Epidermal melanocyte (primary cell): ENCODE measurements around the gene LUZP4.
"Not testable (repeated sequence)": the region's sequence is repeated elsewhere in the genome, so short reads cannot be mapped to it uniquely, and the experiment has no call there.

Source experiments
- DNase-seq: peaks from one replicate; pipeline ENCODE4 v3.0.0; 2011; ENCODE audit warnings: low spot score; ENCODE audit not compliant: insufficient read length

LUZP4 gene

DNA sequence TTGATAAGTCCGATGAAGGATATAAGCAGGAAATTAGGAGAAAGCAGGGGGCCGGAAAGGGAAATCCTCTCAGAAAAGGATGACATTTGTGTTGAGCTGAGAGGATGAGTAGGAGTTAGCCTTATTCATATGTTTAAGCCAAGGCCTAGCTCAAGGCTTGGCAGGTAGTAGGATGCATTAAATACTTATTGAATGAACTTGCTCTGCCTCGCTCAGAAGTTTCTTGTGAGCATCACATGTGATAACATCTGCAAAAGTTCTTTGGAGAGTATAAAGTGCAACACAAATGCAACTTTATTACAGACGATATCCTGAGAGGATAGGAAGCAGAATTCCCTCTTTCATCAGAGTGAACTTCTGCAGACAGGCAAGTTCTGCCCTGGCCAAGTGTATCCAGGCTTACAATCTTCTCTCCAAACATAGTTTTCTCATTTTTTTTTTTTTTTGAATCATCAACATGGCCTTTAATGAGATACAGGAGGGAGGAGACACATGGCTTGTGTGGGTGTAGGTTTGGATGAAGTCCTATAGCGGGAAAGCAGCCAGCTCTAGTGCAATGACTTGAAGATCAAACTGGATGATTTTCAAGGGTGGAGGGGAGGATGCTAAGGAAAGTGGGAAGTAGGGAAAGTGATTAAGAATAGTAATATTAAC, 48.1 kb downstream of the LUZP4 start:
- DNase-seq, result no peak

DNA sequence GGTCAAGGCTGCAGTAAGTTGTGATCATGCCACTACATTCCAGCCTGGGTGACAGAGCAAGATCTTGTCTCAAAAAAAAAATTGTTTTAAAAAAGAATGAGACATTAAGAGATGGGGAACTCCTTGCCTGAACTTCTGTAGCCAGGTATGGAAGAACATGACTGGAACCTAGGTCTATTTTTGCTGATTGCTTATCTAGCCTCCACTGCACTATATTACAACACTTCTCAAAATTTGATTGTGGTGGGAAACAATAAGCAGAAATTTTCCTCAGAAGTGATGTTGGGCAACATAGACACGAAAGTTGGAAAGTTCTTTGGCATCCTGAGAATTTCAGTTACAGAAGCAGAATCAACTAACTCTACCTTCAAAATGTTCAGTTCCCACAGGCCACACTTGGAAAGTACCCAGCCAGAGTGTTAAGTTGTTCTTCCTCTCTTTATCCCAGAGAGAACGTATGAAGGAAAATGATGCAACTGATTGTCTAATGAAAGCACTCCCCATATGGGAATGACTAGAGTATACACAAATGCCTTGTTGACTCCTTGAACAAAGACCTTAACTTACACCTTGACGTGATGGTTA, 50.0 kb downstream of the LUZP4 start:
- DNase-seq, result no peak

DNA sequence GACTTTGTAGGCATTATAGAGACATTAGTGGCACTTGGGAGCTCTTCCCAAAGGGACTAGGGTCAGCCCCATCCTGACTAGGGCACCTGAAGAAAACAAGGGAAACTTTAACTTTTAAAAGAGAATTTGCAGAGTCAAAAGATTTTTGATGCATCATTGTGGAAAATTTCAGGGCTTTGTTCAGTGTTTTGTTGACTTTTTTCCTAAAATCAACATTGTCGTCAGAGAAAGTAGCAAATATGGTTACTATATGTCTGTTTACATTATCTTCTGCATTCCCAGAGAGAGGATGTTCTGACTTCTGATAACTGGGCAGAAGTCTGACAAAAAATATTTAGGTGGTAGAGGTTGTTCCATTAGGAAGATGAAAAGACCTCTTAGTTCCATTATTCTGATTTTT, 51.9 kb downstream of the LUZP4 start:
- no peak for DNase-seq

- DNase-seq, result peak; percentile 85
Measured at GRCh38 chrX:115344885-115345614, 55.5 kb downstream of the LUZP4 start.

DNA sequence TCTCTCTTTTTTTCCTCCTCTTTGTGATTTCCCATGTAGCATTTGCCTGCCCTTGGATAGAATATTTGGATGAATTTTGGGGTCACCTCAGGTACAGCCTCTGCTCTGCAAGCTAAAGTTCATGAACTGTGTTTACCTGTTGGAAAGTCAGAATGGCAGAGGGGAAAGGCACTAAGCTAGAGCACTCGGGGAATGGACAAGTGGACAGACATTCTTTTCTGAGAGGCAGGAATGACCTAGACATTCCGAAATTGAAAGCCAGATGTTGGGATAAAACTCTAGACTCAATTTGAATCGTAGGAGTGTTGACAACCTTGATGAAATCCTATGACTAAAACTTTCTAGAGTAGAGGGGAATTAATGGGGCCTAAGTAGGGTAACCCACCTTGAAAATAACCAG, 56.1 kb downstream of the LUZP4 start:
- no peak for DNase-seq

DNA sequence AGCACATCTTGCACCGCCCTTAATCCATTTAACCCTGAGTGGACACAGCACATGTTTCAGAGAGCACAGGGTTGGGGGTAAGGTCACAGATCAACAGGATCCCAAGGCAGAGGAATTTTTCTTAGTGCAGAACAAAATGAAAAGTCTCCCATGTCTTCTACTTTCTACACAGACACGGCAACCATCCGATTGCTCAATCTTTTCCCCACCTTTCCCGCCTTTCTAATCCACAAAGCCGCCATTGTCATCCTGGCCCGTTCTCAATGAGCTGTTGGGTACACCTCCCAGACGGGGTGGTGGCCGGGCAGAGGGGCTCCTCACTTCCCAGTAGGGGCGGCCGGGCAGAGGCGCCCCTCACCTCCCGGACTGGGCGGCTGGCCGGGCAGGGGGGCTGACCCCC, 57.2 kb downstream of the LUZP4 start:
- DNase-seq, result not testable (repeated sequence)

- no peak for DNase-seq
Measured at GRCh38 chrX:115348446-115349225, 59.1 kb downstream of the LUZP4 start.

- DNase-seq, result no peak
Measured at GRCh38 chrX:115350711-115351381, 61.3 kb downstream of the LUZP4 start.

DNA sequence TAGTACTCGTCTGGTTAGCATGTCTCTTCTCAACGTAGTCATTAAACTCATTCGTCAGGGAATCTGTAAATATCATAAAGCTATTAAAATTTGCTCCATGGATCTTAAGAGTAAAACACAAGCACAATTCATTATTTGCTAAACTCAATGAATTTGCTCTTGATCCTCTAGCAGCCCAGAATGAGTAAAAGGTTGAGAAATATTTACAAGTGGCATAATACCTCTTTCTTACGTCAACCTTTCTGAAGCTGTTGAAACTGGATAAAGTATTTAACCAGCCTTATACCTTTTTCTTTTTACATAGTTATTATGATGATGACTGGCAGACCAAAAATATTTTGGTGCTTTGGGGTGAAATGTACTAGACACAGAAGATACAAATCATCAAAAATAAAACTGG, 66.9 kb downstream of the LUZP4 start:
- DNase-seq, result no peak
